ENCODE results near the gene BTC.
"Not testable (repeated sequence)": the region's sequence is repeated elsewhere in the genome, so short reads cannot be mapped to it uniquely, and the experiment has no call there.

Gene BTC, protein sequence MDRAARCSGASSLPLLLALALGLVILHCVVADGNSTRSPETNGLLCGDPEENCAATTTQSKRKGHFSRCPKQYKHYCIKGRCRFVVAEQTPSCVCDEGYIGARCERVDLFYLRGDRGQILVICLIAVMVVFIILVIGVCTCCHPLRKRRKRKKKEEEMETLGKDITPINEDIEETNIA

DNA sequence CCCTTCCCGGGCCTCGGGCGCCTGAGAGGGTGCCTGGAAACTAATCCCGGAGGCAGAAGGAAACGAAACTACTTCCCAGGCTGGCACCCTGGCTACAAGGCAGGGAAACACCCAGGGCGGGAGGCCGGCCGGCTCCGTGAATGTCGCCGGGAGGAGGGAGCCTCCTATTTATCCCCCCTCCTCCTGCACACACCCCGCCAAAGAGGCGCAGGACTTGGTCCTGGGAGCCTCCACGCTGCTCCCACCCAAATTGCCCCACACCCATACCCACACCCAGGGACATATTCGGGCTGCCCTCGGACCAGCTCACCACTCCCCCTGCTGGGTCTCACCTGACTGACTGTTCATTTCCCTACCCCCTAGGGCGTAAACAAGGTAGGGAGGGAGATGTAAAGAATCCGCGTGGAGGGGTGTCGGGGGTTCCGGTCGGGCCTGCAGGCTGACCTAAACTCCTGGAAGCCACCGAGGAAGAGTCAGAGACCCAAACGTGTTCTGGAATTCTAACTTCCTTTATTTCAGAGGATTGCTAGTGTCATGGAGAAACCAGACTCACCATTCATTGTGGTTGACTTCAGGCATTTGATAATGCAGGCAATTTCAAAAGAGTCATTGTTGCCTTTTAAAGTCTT, at the start of gene BTC:
Gene BTC (minus strand): TSS at position 142 of the 629 bp plus-strand sequence. CDS start 198 bp downstream, outside the sequence.
- DNase-seq, result no peak

DNA sequence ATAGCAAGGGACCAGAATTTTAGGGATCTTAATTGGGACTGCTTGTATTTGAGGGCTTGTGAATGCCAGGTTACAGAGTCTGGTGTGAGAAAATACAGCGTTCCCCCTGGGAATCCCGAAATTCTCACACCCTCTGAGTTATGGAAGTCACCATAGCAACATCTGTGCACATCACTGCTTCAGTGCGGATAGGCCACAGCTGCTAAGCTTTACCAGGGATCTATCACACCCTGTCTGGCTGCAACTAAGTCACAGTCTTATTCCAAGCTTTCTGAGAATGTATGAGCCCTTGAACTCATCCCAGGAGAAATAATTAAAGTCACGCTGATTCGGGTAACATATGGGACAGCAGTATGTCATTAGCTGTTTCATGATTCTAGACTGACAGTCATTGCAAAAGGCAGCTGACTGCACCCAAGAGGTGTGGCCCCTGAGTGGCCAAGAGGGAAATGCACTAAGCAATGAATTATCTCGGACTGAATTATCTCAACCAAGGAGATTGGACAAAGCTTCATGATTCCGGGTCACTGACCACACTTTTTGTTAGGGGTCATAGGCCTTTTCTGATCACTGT, 46.7 kb upstream of the BTC start:
- DNase-seq, result no peak

- DNase-seq, result no peak
Measured at GRCh38 chr4:74838746-74839370, 44.5 kb upstream of the BTC start.

DNA sequence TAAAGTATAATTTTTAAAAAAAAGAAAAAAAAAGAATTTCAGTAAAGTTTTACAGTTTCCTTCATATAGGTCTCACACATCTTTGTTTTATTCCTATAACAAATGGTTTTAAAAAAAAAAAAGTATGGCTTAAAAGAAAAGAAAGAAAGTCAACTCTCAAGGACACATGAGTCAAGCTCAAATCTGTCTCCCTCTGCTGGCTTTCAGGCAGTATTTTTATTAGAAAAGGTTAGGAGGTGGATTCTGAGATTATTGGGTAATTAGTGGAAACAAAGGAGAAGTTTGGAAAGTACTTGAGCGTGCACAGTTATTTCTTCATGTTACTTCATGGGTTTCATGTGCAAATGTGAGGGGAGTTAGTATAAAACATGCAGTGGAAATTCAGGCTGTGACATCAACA, 36.6 kb upstream of the BTC start:
- DNase-seq, result no peak

GRCh38 chr4:74823194-74823593, 28.9 kb upstream of the BTC start:
- no peak for DNase-seq

GRCh38 chr4:74822603-74823002, 28.3 kb upstream of the BTC start:
- no peak for DNase-seq

- no peak for DNase-seq
Measured at GRCh38 chr4:74821541-74821940, 27.2 kb upstream of the BTC start.

GRCh38 chr4:74814052-74814451, 19.7 kb upstream of the BTC start:
- no peak for DNase-seq

DNA sequence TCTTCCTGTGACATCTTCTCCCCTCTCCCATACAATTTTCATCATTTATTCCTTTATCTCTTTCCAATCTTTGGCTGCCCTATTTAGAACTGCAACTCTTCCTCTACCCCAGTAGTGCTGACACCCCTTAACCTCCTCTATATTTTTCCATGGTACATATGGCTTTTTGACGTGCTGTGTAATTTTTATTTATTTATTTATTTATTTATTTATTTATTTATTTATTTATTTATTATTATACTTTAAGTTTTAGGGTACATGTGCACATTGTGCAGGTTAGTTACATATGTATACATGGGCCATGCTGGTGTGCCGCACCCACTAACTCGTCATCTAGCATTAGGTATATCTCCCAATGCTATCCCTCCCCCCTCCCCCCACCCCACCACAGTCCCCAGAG, 17.7 kb upstream of the BTC start:
- not testable (repeated sequence) for DNase-seq

- no peak for DNase-seq
Measured at GRCh38 chr4:74805601-74806000, 11.3 kb upstream of the BTC start.

DNA sequence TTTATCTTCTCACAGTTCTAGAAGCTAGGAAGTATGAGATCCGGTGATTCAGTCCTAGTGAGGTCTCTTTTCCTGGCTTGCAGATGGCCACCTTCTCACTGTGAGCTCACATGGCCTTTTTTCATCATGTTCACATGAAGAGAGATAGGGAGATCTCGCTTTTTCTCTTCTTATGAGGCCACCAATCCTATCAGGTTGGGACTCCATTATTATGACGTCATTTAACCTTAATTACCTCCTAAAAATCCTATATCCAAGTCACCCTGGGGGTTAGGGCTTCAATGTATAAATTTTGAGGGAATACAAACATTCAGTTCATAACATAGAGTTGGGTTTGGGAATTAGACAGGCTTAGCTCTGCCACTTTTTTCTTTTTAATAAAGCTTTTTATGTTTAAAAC, 6.0 kb upstream of the BTC start:
- no peak for DNase-seq

- DNase-seq, result no peak
Measured at GRCh38 chr4:74796631-74797030, 2.3 kb upstream of the BTC start.

GRCh38 chr4:74793757-74794381, 454 bp downstream of the BTC start:
- DNase-seq, result no peak

GRCh38 chr4:74790652-74791051, 3.7 kb downstream of the BTC start:
- no peak for DNase-seq

GRCh38 chr4:74789518-74789917, 4.8 kb downstream of the BTC start:
- DNase-seq, result no peak

- DNase-seq, result no peak
Measured at GRCh38 chr4:74777531-74777930, 16.8 kb downstream of the BTC start.

GRCh38 chr4:74772783-74773182, 21.5 kb downstream of the BTC start:
- DNase-seq, result no peak

DNA sequence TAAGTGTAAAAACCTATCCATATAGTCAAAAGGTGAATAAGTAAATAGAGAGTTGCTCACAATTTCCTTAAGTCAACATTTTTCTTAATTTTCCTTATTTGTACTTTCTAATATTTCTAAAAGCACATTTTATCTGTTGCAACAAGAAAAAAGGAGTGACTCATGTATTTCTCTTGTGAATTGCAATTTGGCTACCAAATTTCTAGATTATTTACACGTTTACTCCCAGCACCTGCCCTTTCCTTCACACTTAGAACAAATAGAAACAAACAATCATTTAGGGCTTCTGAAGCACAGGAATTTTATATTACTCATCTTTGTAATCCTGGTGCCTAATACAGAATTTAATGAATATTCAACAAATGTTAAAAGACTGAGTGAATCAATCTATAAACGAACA, 22.2 kb downstream of the BTC start:
- DNase-seq, result no peak

- no peak for DNase-seq
Measured at GRCh38 chr4:74770226-74770910, 24.0 kb downstream of the BTC start.

DNA sequence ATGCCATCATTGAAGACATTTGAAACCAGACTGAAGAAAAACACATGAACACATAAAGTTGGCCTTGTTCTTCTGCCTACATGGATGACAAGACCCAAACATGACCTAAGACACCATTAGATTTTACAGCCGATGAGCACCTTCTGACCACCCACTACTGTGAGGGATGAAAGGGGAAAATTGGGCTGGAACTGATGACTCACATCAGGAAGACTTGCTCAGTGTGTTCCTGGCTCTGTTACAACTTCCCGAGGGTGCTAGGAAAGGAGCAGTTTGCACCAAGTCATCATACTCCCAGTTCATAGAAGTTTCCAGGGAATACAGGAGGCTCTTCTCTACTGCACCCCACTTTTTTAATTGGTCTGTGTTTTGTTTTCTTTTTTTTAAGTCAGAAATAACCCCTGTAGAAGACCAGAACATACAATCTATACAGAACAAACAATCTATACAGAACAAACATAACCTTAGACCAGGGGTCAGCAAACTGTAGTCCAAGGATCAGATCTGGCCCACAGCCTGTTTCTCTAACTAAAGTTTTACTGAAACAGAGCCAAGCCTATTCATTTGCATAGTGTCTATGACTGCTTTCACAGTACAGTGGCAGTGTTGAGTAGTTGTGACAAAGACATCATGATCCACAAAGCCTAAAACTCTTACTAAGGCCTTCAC, 25.3 kb downstream of the BTC start:
- DNase-seq, result peak; percentile 50

DNA sequence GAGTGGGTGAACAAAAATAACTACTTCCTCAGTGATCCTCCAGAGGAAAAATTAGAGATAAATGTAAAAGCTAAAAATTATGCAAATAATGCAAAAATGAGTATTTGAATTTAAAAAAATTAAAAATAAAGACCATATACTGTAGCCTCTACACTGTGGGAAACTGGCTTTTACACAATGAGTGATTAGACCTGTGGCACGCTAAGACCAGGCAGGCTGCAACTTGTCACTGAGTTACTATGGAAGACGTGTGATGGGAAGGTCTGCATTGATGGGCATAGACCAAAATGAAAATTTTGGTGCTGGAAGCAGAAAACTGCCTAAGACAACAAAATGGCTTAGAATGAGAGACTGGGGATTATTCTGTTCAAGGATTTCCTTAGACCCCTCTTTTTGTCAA, 30.2 kb downstream of the BTC start:
- DNase-seq, result no peak

- DNase-seq, result peak; percentile 56
Measured at GRCh38 chr4:74758551-74759145, 35.7 kb downstream of the BTC start.
